HG02981 (cell line): Measurements from ENCODE around the gene PCDH19.
"Not testable (repeated sequence)": the region's sequence is repeated elsewhere in the genome, so short reads cannot be mapped to it uniquely, and the experiment has no call there.

ENCODE experiments used
- ATAC-seq: cut with Tn5 transposase; IDR thresholded peaks from one replicate; pipeline ENCODE4 v1.9.1; 2021; ENCODE audit warnings: mild to moderate bottlenecking, moderate library complexity; ENCODE audit not compliant: unreplicated experiment

The PCDH19 gene, protein sequence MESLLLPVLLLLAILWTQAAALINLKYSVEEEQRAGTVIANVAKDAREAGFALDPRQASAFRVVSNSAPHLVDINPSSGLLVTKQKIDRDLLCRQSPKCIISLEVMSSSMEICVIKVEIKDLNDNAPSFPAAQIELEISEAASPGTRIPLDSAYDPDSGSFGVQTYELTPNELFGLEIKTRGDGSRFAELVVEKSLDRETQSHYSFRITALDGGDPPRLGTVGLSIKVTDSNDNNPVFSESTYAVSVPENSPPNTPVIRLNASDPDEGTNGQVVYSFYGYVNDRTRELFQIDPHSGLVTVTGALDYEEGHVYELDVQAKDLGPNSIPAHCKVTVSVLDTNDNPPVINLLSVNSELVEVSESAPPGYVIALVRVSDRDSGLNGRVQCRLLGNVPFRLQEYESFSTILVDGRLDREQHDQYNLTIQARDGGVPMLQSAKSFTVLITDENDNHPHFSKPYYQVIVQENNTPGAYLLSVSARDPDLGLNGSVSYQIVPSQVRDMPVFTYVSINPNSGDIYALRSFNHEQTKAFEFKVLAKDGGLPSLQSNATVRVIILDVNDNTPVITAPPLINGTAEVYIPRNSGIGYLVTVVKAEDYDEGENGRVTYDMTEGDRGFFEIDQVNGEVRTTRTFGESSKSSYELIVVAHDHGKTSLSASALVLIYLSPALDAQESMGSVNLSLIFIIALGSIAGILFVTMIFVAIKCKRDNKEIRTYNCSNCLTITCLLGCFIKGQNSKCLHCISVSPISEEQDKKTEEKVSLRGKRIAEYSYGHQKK (N-terminal part only)

DNA sequence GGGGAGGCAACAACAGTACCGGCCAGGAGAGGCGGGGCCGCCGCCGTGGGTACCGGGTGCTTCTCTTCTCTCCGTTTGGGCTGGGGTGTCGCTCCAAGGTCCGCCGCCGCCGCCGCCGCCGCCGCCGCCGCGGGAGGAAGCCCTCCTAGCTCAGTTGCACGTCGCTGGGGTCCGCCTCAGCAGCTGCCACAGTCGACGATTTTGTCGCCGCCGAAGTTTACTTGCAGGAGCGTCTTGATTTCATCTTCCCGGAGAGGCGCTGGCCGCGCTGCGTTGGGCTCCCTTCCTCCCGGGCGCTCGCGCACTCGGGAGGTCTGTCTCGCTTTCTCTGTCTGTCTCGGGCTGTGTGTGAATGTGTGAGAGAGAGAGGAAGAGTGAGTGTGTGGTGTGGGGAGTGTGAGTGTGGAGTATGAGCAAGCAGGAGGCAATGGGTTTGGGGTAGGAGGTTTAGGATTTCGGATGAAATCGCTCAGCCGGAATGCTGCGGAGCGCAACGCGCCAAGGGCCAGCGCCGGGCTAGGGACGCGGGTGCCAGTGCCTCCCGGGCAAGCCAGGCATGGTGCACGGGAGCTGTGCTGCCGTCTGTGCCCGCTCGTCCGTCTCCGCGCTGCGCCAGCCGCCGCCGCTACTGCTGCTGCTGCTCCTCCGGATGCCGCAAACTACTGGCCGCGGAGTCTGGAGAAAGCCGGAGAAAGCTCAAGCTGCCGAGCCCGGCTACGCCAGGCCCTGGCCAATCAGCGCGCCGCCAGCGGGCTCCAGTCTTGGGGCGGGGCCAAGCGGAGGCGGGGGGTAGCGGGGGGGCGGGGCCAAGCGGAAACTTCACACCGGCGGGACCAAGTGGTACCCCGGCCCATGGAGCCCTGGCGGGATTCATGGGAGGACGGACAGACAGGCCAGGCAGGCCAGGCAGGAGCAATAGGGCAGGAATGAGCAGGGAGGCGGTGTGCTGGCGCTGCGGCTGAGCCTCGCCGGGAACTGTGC lies at the start of gene PCDH19:
Gene PCDH19, minus strand, starts transcription at position 664 of the 981 bp plus-strand sequence. CDS start 1,676 bp downstream, outside the sequence.
- no peak for ATAC-seq

- ATAC-seq, result no peak
These were observed 39.9 kb upstream of the PCDH19 start for GRCh38 chrX:100449696-100450608.

- no peak for ATAC-seq
These were observed 37.8 kb upstream of the PCDH19 start for GRCh38 chrX:100447655-100448397.

- no peak for ATAC-seq
These were observed 35.5 kb upstream of the PCDH19 start for GRCh38 chrX:100445593-100445992.

GRCh38 chrX:100441321-100441720 lies 31.2 kb upstream of the PCDH19 start:
- not testable (repeated sequence) for ATAC-seq

GRCh38 chrX:100440006-100440405 lies 29.9 kb upstream of the PCDH19 start:
- ATAC-seq, result no peak

GRCh38 chrX:100435726-100436125 lies 25.7 kb upstream of the PCDH19 start:
- ATAC-seq, result no peak

DNA sequence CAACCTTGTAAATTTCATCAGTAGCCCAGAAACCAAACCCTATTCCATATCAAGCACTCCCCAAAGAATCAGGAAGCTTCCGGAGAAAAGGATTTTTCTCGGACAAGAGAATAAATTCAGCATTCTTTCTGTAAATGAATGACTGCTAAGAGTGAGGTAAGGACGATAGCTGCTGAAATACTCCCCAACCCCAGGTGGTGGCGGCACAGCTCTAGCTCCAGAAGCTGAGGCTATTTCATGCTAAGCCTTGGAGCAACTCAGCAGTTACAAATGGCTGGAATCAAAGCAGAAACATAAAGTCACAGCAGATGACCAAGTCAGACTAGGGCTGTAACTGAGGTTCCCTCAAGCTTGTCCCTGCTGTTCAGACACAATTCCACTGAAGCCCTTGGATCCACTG lies 13.9 kb upstream of the PCDH19 start:
- no peak for ATAC-seq

GRCh38 chrX:100418556-100418955 lies 8.5 kb upstream of the PCDH19 start:
- no peak for ATAC-seq

GRCh38 chrX:100417681-100418080 lies 7.6 kb upstream of the PCDH19 start:
- no peak for ATAC-seq

GRCh38 chrX:100413229-100413628 lies 3.2 kb upstream of the PCDH19 start:
- ATAC-seq, result peak; percentile 63

DNA sequence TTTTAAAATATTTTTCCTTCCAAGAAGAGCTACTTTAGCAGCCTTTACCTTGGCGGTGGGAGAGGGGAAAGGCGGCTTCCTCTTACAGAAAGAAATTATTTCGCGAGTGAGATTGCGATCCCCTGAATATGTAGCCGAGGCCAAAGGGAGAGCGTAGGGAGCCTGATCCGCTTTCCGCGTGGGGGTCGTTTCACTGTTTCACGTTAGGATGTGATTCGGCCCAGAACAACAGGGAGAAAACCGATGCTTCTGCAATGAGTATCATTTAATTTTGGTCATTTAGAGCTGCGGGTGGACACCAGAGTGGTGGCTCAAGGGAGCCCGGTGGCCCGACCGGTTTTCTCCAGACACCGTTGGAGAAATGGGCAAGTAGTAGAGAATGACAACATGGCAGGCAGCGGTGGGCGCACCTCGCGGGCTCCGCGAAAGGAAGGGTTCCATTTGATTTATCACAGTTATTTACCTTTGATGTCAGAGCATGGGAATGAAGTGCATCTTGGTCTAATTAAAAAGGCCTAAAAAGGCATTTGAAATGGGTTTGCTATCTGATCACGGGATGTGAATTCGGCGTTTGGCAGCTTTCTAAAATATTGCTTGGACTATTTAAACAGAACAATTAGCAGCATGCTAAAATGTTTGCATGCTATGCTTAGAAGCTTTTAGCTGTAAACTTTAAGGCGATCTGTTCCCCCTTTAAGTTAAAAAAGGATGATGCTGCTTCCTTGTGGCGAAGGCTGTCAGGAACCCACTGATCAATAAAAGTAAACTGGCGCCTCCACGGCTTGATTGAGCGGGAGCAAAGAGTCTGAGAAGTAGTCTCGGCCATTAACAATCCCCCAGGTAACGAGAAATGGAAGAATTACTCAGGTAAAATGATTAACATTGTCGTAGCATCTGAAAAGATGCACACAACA lies 2.0 kb upstream of the PCDH19 start:
- ATAC-seq, result no peak

DNA sequence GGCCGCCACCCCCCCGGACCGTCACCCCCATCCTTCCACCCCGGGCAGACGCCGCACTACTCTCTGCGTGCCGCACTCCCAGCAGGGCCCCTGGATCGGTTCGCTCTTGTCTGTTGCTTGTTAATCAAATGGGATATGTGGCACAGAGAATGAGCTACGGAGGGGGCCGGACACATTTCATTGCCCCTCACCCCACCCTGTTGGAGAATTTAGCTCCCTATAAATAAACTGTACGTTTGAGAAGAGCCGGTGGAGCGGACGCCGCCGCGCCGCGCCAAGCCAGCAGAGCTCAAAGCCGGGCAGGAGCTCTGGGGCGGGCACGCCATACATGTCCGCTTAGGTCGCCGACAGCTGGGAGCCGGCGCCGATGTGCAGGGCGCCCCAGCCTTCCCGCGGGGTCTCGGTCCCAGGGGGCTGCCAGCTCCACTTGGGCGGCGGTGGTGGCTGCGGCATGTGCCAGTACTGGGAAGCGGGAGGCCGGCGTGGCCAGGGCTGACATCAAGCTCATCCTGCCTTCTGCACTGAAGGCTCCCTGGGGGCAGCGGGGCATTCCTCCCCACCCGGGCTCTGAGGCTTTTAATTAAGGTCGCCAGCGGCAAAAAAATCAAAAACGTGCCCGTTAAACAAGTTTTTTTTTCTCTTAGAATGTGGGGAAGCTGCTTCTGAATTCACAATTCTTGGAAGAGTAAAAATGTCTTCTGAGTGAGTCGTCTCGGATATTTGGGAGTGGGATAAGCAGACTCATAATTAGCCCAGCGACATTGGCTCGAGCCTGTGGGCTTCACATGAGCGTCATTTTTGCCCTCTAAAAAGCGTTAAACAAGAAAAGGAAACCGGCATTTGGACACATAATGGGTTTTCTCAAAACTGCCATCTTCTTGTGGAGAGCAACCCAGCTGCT lies 1.1 kb upstream of the PCDH19 start:
- ATAC-seq, result no peak

DNA sequence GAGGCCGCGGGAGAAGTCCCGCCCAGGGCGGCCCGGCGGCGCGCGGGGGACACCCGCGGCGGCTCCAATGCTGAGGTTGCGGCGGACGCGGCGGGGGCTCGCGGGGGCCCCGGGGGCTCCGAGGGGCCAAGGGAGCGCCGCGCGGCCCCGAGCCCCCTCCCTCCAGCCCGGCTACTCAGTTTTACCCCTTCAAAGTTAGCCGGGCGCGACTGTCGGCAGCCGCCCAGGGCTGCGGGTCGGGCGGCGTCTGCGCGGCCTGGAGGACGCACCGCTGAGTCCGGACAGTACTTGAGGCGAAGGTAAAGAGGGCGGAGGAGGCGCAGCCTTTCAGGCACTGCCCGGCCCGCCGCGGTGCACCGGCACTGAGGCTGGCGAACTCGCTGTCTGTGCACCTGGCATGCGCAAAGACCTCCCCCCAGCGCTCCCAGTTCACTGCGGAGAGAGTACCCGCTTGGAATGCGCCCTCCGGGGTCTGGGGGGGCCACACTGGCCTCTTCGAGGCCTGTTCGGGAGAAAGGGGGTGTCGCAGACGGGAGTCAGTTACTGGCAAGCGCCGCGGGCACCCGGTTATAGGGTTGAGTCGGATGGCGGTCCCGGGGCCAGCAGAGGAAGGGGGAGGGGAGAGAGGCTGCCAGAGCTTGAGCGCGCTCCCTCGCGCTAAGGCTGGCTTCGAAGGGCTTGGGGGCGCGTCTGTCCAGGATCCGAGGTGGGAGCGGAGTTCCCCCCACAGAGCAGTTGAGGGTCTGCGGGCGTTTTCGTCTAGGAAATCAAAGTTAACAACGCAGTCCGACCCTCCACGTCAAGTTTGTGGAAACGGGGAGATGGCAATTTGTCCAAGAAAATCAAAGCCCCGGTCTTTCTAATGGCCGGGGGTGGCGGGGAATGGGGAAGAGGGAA lies 1.1 kb downstream of the PCDH19 start:
- ATAC-seq, result no peak

DNA sequence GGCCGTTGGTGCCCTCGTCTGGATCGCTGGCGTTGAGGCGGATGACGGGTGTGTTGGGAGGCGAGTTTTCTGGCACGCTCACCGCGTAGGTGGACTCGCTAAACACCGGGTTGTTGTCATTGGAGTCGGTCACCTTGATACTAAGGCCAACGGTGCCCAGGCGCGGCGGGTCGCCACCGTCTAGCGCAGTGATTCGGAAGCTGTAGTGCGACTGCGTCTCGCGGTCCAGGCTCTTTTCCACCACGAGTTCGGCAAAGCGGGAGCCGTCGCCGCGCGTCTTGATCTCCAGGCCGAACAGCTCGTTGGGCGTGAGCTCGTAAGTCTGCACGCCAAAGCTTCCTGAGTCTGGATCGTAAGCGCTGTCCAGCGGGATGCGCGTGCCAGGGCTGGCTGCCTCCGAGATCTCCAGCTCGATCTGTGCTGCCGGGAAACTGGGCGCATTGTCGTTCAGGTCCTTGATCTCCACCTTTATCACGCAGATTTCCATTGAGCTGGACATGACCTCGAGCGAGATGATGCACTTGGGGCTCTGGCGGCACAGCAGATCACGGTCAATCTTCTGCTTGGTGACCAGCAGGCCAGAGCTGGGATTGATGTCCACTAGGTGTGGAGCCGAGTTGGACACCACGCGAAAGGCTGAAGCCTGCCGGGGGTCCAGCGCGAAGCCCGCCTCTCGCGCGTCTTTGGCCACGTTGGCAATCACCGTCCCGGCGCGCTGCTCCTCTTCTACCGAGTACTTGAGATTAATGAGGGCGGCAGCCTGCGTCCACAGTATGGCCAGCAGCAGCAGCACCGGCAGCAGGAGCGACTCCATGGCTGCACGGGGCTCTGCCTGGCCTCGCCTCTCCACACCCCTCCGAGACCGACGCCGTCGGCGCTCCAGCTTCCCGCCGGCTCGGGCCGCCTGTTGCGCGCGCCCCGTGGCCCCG lies 2.0 kb downstream of the PCDH19 start:
- ATAC-seq, result no peak
